DND-41 (cell line): ENCODE results near the gene LRP3.

Experiments
- CTCF ChIP-seq: IDR thresholded peaks from 2 replicates; pipeline ENCODE4 v1.5.1; 2012; ENCODE audit warnings: borderline replicate concordance, low read length, moderate library complexity, mild to moderate bottlenecking; ENCODE audit not compliant: poor library complexity, severe bottlenecking; ENCODE audit errors: extremely low read depth
- EZH2 ChIP-seq: IDR thresholded peaks from 3 replicates; pipeline ENCODE4 v1.6.1; 2012; ENCODE audit warnings: borderline replicate concordance, low read depth, mild to moderate bottlenecking, moderate library complexity, low read length, inconsistent platforms; ENCODE audit not compliant: severe bottlenecking

- TF ChIP-seq EZH2 = no peak
- TF ChIP-seq CTCF = no peak
These were observed 13.8 kb downstream of the LRP3 start for GRCh38 chr19:33207903-33208302.
